GF-D8 (cell line): ENCODE data around the gene CFAP92.

ENCODE experiments used
- DNase-seq: peaks from one replicate; lab custom pipeline; 2025; lab: John Stamatoyannopoulos, UW

Gene CFAP92, protein sequence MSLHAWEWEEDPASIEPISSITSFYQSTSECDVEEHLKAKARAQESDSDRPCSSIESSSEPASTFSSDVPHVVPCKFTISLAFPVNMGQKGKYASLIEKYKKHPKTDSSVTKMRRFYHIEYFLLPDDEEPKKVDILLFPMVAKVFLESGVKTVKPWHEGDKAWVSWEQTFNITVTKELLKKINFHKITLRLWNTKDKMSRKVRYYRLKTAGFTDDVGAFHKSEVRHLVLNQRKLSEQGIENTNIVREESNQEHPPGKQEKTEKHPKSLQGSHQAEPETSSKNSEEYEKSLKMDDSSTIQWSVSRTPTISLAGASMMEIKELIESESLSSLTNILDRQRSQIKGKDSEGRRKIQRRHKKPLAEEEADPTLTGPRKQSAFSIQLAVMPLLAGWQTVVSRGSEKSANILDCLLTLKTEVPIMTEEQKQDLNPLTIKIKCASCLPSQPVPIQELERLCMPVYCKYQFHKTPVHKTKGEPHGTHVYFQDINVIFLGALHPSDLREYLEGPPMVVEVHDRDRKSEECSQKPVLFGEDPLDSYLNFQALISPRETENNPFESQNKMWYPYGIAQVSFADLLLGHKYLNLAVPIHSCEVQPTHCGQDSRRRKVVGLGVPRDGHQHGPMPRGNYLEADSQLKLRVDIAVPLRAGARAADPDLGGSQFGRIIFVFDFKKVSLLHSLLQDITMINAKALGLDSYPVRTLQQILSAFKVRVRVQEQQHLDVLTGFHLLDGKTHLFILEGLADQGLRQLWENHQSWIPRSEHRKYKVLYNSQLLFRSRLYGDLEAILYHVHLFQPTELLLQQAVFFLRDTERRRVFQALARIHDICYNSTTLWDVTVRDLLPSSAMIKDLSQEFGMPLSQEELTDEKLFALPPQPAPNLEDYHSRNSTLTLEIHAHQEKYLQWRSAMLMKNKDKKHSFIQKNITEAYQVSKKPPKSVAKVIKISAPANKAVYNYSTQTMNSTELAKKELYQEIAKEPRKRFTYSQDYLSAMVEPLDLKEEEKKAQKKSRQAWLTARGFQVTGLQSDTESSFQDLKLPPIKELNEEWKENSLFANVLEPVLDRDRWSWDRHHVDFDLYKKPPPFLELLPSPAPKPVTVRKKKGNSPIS

DNA sequence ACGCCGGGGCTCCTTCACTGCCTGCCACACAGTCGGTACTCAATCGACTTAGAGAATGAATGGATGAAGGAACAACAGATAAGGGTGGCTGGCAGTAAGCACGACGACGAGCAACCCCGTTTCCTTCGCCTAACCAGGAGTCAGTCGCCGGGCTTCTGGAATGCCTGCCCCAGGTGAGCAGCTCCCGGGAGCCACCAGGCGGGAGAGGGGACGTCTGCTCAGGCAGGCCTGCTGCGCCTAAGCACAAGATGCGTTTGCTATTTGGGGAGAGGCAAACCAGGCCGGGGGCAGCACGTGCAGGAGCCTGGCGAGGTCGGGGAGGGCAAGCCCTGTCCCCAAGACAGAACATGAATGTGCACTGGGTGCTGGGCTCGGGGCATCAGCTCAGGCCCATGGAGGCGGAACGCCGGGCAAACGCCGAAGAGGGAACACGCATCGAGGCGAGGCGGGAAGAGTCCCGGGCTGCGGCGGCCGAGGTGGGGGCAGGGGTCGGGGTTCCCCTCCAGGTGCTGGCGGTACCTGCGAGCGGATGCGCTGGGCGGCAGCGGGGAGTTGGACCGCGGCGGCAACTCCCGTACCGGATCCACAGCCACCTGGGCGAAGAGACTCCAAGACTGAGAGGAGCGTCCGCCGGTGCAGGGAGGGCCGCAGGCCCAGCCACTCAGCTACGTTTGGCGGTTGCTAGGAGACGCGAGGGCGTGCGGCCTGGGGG is at the start of gene CFAP92:
TSS of gene CFAP92 (minus strand) at position 616 of the 712 bp plus-strand sequence. CDS start 772 bp downstream, outside the sequence.
- DNase-seq, result no peak

DNA sequence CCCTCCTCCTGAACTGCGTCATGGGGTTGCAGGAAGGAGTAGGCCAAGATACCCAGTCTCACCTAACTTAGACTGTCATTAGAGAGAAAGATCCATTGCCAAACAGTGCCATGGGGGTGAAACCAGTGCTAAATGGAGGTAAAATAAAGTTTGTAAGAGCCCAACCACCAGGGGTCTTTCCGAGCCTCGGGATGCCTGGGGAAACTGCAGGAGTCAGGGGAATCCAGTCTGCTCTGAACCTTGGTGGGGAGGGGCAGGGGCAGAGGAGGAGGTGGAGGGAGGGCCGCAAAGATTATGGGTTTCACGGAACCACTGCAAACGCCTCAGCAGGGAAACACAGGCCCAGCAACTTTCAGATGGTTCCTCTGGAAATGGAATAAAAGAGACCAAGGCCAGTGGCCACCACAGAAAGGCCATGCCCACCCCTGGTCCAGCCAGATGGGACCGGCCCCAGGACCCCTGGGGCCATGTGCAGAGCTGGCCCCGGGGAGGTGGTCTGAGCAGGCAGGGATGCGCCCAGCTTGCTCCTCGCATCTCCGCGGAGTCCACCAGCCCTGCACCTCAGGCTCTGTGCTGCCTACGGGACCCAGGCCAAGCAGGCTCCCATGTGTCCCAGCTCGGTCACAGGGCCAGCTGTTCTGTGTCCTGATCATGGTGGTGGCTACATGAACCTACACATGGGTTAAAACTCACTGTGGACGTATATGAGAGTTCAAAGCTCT is 46.9 kb upstream of the CFAP92 start:
- no peak for DNase-seq

- no peak for DNase-seq
Observed at GRCh38 chr3:129040039-129040336, 46.1 kb upstream of the CFAP92 start.

DNA sequence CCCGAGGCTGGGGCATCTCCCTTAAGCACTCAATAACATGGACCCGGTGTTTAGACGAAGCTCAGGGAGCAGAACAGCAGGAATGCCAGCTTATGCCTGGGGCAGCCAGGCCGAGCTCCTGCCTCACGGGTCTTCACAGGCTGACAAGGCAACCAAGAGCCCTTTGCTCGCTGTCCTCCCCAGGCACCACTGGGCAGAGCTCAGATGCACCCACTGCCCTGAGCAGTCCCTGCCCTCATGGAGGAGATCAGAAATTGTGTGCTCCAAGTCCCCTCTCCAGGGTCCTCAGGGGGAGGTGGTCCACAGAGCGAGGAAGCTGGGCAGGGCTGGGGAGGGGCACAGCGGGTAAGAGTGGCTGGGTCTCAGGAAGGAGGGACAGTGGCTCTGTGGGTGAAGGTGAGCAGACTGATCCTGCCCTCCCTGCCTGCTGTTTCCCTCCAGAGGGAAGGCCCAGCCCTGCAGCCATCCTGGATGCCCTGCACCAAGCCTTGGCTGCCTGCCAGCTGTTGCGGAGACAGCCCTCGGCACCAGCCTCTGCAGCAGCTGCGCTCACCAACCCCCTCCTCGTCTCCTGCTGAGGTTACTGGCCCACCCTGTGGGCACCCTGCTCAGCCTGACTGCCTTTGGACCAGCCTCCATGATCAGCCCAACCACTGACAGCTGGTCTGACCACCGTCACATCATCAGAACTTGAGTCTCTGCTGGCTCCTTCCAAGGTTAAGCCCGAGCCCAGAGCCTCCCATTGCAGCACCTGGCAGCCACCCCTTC is 45.6 kb upstream of the CFAP92 start:
- no peak for DNase-seq

GRCh38 chr3:129038121-129038855 is 44.4 kb upstream of the CFAP92 start:
- DNase-seq, result no peak

DNA sequence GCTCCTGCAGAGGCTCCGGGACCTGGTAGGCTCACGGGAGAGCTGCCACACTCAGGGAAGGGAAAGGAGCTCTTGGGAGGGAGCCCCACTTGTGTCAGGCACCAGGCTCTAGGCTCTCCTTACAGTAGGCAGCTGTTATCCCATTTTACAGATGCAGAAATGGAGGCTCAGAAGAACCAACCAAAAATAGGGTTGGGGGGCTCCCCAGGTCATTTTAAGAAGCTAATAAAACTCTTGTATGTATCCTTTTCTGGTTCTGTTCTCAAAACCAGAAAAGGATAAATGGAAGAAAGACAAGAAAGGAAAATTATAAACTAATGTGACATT is 43.2 kb upstream of the CFAP92 start:
- no peak for DNase-seq

DNA sequence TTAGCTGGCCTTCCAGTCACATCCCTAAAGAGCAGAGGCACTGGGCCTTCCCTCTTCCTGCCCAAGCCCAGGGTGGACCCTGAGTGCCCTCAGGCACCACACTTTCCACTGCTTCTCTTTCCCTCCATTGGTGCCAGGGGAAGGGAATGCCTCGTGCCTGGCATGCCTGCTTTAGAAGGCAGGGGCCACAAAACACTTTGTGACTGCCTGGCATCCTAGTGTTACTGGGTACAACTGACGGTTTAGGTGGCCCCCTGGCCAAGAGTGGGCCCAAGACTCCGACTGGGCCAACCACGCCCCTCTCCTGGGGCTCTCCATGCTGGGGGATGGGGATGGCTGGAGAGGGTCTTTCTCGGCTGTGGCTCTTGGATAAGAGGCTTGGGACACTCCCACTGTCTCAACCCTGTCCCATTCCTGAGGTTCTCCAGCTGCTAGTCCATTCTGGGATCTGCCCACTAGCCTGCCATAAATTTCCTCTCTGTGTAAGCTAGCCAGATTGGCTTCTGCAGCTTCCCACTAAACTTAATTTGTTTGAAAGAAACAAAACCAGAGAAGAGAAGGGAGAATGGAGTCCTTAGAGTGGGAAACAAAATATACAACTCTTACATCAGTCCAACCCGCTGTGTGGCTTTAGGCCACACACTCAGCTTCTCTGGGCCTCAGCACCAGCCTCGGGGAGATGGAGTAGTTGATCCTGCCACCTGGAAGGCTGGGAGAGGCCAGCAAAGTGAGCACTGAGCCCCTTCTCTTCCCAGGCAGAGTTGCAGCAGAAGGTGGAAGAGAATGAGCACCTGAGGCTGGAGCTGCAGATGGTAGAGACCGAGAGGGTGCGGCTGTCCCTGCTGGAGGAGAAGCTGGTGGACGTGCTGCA is 42.6 kb upstream of the CFAP92 start:
- DNase-seq, result no peak

DNA sequence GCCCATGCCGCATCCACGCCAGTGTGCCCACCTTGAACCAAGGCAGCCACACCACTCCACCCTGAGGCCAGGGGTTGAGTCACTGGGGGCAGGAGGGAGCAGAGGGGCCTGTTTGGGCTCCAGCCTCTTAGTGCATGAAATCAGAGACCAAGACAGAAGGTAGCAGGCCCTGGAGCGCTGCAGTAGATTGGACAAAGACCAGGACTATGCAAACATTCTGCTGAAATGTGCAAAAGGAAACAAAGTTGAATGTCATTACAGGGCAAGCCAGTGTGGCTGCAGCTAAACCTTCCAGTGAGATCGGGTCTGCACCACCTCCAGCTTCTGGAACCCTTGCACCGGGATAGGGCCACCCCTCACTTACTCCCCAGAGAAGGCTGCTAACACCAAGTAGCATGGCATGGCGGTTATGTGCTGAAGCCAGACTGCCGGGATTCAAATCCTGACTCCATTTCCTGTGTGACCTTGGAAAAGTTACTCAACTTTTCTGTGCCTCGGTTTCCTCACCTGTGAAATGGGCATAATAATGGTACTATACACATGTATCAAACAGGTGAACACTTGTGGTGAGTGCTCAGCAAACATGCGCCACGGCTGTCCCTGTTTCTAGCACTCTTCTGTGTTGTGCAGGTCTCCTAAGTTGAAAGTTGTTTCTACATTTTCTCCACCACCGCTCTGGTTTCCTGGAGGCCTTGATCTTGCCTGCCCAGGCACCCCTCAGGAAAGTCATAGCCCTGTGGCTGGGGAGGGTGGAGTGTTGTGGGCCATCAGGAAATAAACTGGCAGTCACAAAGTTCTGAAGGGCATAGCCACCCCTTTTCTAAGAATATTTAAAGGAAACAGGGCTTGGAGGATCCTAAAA is 41.7 kb upstream of the CFAP92 start:
- DNase-seq, result no peak

DNA sequence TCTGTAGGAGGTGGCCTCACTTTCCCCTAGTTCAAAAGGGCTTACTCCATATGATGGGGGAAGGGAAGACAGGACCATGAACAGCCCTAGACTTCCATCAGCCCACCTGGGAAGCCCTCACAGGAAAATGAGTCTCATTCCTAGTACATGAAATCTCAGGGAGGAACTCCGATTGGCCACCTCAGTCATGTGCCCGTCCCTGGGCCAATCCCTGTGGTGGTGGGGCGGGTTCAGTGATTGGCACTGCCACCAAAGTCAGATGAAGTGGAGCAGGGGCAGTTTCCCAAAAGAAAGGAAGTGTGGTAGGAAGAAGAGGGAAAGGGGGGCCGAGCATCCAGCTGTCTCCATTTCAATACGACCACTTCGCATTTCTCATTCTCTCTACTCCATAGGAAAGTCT is 40.8 kb upstream of the CFAP92 start:
- DNase-seq, result no peak

GRCh38 chr3:129033633-129034321 is 39.9 kb upstream of the CFAP92 start:
- no peak for DNase-seq

DNA sequence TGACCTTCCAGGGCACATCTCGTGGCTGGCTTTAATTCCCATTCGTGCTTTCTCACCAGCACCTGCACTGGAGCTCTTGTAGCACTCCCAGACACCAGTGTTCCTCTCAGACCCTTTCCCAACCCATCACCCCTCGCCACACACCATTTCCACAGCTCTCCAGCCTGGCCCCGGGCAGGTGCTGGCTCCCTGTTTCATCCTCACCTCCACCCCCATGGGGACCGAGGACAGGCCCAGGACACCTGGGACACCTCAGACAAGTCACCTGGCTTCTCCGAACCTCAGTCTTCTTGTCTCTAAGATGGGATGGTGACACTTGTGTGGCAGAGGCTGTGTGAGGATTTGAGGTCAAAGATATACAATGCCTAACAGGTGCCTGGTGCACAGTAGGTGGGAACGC is 39.3 kb upstream of the CFAP92 start:
- no peak for DNase-seq

GRCh38 chr3:129032716-129033115 is 38.8 kb upstream of the CFAP92 start:
- no peak for DNase-seq

DNA sequence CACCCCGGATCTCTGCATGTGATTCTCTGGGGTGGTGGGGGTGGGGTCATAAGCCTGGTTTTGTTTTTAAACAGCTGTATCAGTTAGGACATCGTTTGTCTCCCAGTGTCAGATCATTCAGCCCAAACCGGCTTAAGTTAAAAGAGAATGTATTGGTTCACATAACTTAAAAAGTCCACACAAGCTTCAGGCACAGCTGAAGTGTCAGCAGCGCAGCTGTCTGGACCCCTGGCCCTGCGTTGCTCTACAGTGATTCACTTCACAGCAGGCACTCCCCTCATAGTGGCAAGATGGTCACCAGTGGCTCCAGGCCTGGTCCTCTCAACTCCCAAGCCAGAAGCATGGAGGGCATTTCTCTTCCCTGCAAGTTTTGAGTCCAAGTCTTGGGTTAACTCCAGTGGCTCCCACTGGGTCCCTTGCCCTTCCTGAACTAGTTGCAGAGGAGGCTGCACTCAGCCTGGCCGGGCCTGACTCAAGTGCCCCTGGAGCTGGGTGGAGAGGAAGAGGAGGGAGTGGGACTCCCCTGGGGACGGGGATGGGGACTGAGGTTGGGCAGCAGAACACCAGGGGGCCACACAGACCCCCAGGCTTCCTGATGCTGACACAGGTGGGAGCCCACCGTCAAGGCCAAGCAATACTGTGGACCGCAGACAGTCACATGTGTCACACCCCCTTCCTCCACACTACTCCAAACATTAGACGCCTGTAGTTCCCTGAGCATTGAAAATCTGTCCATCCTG is 37.8 kb upstream of the CFAP92 start:
- no peak for DNase-seq

DNA sequence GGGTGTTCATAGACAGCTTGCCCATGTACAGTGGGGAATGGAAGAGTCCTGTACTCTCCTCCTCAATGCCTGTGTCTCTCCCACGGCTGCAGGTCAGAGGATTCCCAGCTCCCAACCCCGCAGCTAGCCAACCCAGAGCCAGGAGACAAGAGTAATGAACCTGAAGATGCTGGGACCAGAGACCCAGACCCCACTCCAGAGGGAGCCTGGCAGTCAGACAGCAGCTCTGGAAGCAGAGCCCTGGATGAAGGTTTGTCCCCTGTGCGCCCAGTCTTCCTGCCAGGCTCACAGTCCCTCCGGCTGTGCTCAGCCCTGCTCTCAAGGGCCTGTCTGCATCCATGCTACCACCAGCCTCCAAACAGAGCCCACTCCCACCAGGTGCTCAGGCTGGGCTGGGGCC is 36.7 kb upstream of the CFAP92 start:
- no peak for DNase-seq

DNA sequence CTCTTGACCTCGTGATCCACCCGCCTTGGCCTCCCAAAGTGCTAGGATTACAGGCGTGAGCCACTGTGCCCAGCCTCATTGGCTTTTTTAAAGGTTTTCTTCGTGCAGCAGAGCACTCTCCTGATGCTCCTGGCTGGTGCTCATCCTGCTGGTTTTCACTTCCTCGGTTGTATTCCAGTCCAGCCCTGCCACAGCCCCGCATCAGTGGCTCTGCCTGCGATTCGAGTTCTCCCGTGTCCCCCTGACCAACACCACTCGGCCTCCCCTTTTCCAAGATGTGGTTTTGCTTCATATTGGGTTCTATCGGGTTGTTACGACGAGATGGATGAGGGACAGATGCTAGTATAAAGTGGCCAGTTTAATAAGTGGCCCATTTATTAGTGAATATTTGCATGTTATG is 35.0 kb upstream of the CFAP92 start:
- no peak for DNase-seq

DNA sequence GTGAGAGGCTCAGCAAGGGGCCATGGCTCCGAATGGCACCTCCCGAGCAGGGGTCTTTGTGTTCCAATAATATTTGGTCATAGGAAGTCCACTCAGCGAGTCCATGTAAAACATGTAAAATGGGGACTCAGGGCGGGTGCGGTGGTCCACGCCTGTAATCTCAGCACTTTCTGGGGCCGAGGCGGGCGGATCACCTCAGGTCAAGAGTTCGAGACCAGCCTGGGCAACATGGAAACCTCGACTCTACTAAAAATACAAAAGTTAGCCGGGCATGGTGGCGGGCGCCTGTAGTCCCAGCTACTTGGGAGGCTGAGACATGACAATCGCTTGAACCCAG is 33.6 kb upstream of the CFAP92 start:
- no peak for DNase-seq
